ENCODE measurements around the gene CAMTA1.
"Not testable (repeated sequence)": the region's sequence is repeated elsewhere in the genome, so short reads cannot be mapped to it uniquely, and the experiment has no call there.

CAMTA1 gene

DNA sequence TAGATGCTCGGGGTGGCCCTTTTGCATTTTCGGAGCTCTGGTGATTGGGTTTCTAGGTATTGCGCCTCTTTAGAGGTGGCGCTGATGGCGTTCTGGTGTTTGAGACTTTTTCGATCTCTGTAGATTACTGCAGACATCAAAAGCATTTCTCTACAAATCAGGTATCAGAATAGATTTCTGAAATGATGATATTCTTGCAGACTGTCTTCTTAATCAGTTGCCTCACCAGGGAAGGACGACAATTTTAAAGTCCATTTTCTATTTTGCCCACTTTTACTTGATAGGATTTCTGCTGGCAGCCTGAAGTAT is 920.6 kb downstream of the CAMTA1 start:
- Histone ChIP-seq H3K9me3 (ENCODE audit: control insufficient read depth, insufficient read depth, low read length) (no peaks in the 10 kb centered on the region), H3K4me3 (ENCODE audit: low read depth, low read length) (no peak overlapping the region), H3K4me1 (ENCODE audit: control insufficient read depth, insufficient read depth, low read length) (peaks cover 15% of the 10 kb centered on the region), H3K36me3 (ENCODE audit: control insufficient read depth, insufficient read depth, low read length) (no peaks in the 10 kb centered on the region), H3K27ac (ENCODE audit: low read depth, low read length) (no peak overlapping the region), H3K27me3 (ENCODE audit: control insufficient read depth, insufficient read depth, low read length) (peaks cover 29% of the 10 kb centered on the region), H3K9ac (ENCODE audit: low read depth, low read length) (no peak overlapping the region)

GRCh38 chr1:7707527-7707926 is 922.3 kb downstream of the CAMTA1 start:
- no peaks in the 10 kb centered on the region for H3K9me3 ChIP-seq (ENCODE audit: control insufficient read depth, insufficient read depth, low read length)
- peaks cover 6% of the 10 kb centered on the region for H3K4me1 ChIP-seq (ENCODE audit: control insufficient read depth, insufficient read depth, low read length)
- H3K4me3 ChIP-seq (ENCODE audit: low read depth, low read length) = no peak overlapping the region
- H3K27me3 ChIP-seq (ENCODE audit: control insufficient read depth, insufficient read depth, low read length) = peaks cover 23% of the 10 kb centered on the region
- no peaks in the 10 kb centered on the region for H3K36me3 ChIP-seq (ENCODE audit: control insufficient read depth, insufficient read depth, low read length)
- H3K9ac ChIP-seq (ENCODE audit: low read depth, low read length) = no peak overlapping the region
- H3K27ac ChIP-seq (ENCODE audit: low read depth, low read length) = no peak overlapping the region

- H3K36me3 ChIP-seq (ENCODE audit: control insufficient read depth, insufficient read depth, low read length); H3K4me1 ChIP-seq (ENCODE audit: control insufficient read depth, insufficient read depth, low read length); H3K27ac ChIP-seq (ENCODE audit: low read depth, low read length); H3K9ac ChIP-seq (ENCODE audit: low read depth, low read length); H3K4me3 ChIP-seq (ENCODE audit: low read depth, low read length); H3K9me3 ChIP-seq (ENCODE audit: control insufficient read depth, insufficient read depth, low read length): not testable (repeated sequence)
- peaks cover 18% of the 10 kb centered on the region for H3K27me3 ChIP-seq (ENCODE audit: control insufficient read depth, insufficient read depth, low read length)
Observed at GRCh38 chr1:7708065-7708464, 922.8 kb downstream of the CAMTA1 start.

DNA sequence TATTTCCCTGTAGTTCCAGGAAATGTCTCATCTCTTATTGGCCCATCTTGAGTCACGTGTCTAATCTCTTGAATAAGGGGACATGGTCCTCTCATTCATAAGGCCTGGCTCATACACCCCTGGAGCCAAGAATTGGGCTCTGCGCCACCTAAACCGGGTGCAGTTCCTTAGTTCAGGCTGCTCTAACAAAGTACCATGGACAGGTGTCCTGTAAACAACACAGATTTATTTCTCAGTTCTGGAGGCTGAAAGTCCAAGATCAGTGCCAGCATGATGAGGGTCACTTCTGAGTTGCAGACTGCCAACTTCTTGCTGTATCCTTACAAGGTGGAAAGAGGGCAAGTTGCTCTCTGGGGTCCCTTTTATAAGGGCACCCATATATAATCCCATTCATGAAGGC is 925.6 kb downstream of the CAMTA1 start:
- Histone ChIP-seq H3K4me3 (ENCODE audit: low read depth, low read length) (no peak overlapping the region), H3K9ac (ENCODE audit: low read depth, low read length) (no peak overlapping the region), H3K9me3 (ENCODE audit: control insufficient read depth, insufficient read depth, low read length) (no peaks in the 10 kb centered on the region), H3K27me3 (ENCODE audit: control insufficient read depth, insufficient read depth, low read length) (peaks cover 5% of the 10 kb centered on the region; the same call in 1 of the 2 replicates), H3K27ac (ENCODE audit: low read depth, low read length) (no peak overlapping the region), H3K36me3 (ENCODE audit: control insufficient read depth, insufficient read depth, low read length) (no peaks in the 10 kb centered on the region), H3K4me1 (ENCODE audit: control insufficient read depth, insufficient read depth, low read length) (no peaks in the 10 kb centered on the region)

- H3K27ac ChIP-seq (ENCODE audit: low read depth, low read length) = no peak overlapping the region
- no peak overlapping the region for H3K4me3 ChIP-seq (ENCODE audit: low read depth, low read length)
- peaks cover 2% of the 10 kb centered on the region for H3K4me1 ChIP-seq (ENCODE audit: control insufficient read depth, insufficient read depth, low read length)
- H3K36me3 ChIP-seq (ENCODE audit: control insufficient read depth, insufficient read depth, low read length) = no peaks in the 10 kb centered on the region
- H3K9ac ChIP-seq (ENCODE audit: low read depth, low read length) = no peak overlapping the region
- no peaks in the 10 kb centered on the region for H3K9me3 ChIP-seq (ENCODE audit: control insufficient read depth, insufficient read depth, low read length)
- 0 out of 2 replicates have a peak, but pooled peaks cover 5% of the 10 kb centered on the region for H3K27me3 ChIP-seq (ENCODE audit: control insufficient read depth, insufficient read depth, low read length)
Observed at GRCh38 chr1:7712731-7713323, 927.6 kb downstream of the CAMTA1 start.

DNA sequence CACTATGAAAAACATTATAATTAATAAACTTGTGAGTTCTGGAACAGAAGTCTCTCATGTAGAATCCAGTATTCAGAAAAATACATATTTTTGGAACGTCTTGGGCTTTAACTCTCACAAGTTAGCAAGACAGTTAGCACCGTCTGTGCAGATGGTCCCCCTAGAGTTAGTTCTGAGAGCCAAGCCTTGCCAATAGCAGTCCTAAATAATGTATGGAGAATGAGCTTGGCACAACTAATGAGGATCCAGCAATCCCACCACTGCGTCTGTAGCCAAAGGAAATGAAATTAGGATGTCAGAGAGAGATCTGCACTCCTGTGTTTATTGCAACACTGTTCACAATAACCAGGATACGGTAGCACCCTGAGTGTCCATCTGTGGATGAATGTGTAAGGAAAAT is 931.3 kb downstream of the CAMTA1 start:
- Histone ChIP-seq H3K27ac (ENCODE audit: low read depth, low read length) (no peak overlapping the region), H3K9ac (ENCODE audit: low read depth, low read length) (no peak overlapping the region), H3K4me1 (ENCODE audit: control insufficient read depth, insufficient read depth, low read length) (peaks cover 6% of the 10 kb centered on the region), H3K9me3 (ENCODE audit: control insufficient read depth, insufficient read depth, low read length) (no peaks in the 10 kb centered on the region), H3K27me3 (ENCODE audit: control insufficient read depth, insufficient read depth, low read length) (peaks cover 14% of the 10 kb centered on the region; the same call in 1 of the 2 replicates), H3K4me3 (ENCODE audit: low read depth, low read length) (no peak overlapping the region), H3K36me3 (ENCODE audit: control insufficient read depth, insufficient read depth, low read length) (no peaks in the 10 kb centered on the region)

DNA sequence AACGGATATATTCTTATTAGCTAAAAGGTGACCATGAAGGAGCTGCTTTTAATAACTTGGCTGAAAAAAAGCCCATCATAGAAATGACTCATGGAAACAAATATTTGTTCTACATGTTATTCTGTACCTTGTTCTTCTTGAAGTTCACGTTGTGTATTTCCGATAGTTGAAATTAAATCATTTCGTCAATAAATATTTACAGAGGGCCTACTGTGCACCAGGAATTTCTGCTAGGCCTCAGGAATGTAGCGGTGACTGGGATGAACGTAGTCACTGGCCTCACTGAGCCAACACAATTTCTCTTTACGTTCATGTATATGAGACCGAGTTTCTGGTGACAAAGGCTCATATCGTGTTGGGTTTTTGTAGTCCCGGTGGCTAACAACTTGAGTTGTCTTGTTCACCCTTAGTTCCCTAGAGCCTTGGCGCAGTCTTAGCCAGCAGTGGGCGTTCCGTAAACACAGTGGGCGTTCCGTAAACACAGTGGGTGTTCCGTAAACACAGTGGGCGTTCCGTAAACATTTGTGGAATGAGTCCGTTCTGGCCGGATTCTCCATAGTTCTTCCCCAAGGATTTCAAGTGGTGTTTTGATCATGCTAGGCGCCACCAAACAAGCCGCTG is 932.6 kb downstream of the CAMTA1 start:
- Histone ChIP-seq H3K27me3 (ENCODE audit: control insufficient read depth, insufficient read depth, low read length) (peaks cover 14% of the 10 kb centered on the region; the same call in 1 of the 2 replicates), H3K27ac (ENCODE audit: low read depth, low read length) (no peak overlapping the region), H3K4me3 (ENCODE audit: low read depth, low read length) (no peak overlapping the region), H3K36me3 (ENCODE audit: control insufficient read depth, insufficient read depth, low read length) (no peaks in the 10 kb centered on the region), H3K9me3 (ENCODE audit: control insufficient read depth, insufficient read depth, low read length) (no peaks in the 10 kb centered on the region), H3K9ac (ENCODE audit: low read depth, low read length) (no peak overlapping the region), H3K4me1 (ENCODE audit: control insufficient read depth, insufficient read depth, low read length) (peaks cover 6% of the 10 kb centered on the region)

GRCh38 chr1:7719468-7720094 is 934.3 kb downstream of the CAMTA1 start:
- Histone ChIP-seq H3K9ac (ENCODE audit: low read depth, low read length) (no peak overlapping the region), H3K27ac (ENCODE audit: low read depth, low read length) (no peak overlapping the region), H3K9me3 (ENCODE audit: control insufficient read depth, insufficient read depth, low read length) (no peaks in the 10 kb centered on the region), H3K36me3 (ENCODE audit: control insufficient read depth, insufficient read depth, low read length) (no peaks in the 10 kb centered on the region), H3K4me1 (ENCODE audit: control insufficient read depth, insufficient read depth, low read length) (peaks cover 6% of the 10 kb centered on the region), H3K27me3 (ENCODE audit: control insufficient read depth, insufficient read depth, low read length) (peaks cover 14% of the 10 kb centered on the region; the same call in 1 of the 2 replicates), H3K4me3 (ENCODE audit: low read depth, low read length) (no peak overlapping the region)

DNA sequence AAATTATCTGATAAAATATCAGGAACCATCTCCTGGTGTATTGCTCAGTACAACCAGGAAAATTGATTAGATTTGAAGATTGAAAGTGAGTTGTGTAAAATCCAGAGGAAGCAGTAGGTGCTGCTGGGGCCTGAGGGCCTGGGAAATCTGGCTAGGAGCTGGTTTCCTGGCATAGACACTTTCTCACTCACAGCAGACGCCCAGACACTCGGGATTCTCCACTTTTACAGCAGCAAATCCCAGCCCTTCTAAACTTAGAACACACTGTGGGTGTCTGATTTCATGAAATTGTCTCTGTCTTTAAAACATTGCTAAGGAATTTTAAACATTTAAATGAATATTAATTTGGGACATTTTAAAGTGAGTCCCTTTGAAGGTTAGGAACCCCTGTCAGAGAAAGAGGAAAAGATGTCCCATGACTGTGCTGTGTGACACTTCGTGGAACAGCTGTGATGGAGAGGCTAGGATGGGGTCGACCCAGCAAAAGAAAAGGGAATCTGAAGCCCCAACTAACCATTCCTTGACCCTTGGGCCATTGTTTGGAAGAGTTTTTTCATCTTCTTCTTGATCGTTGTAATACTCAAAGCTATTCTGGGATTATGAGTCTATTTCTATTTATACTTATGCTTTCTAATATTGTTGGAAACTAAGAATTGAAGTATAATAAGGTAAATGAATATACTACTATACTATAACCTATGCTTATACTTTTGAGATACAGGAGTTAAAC is 936.9 kb downstream of the CAMTA1 start:
- Histone ChIP-seq H3K36me3 (ENCODE audit: control insufficient read depth, insufficient read depth, low read length) (no peaks in the 10 kb centered on the region), H3K4me3 (ENCODE audit: low read depth, low read length) (no peak overlapping the region), H3K27ac (ENCODE audit: low read depth, low read length) (no peak overlapping the region), H3K9ac (ENCODE audit: low read depth, low read length) (no peak overlapping the region), H3K4me1 (ENCODE audit: control insufficient read depth, insufficient read depth, low read length) (peaks cover 6% of the 10 kb centered on the region), H3K9me3 (ENCODE audit: control insufficient read depth, insufficient read depth, low read length) (no peaks in the 10 kb centered on the region), H3K27me3 (ENCODE audit: control insufficient read depth, insufficient read depth, low read length) (peaks cover 8% of the 10 kb centered on the region; the same call in 1 of the 2 replicates)

DNA sequence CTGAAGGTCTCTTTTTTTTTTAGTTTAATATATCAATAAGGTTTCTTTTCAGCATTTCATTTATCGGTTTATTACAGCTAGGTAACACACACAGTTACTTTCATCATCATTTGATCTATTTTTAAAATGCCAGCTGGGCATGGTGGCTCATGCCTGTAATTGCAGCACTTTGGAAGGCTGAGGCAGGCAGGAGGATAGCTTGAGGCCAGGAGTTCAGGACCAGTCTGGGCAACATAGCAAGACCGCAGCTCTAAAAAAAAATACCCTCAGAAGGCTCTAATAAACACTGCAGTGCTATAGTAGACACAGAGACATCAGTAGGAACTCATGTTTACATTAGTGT is 937.4 kb downstream of the CAMTA1 start:
- peaks cover 6% of the 10 kb centered on the region for H3K4me1 ChIP-seq (ENCODE audit: control insufficient read depth, insufficient read depth, low read length)
- no peak overlapping the region for H3K9ac ChIP-seq (ENCODE audit: low read depth, low read length)
- H3K36me3 ChIP-seq (ENCODE audit: control insufficient read depth, insufficient read depth, low read length) = no peaks in the 10 kb centered on the region
- peaks cover 8% of the 10 kb centered on the region; the same call in 1 of the 2 replicates for H3K27me3 ChIP-seq (ENCODE audit: control insufficient read depth, insufficient read depth, low read length)
- H3K27ac ChIP-seq (ENCODE audit: low read depth, low read length) = no peak overlapping the region
- no peak overlapping the region for H3K4me3 ChIP-seq (ENCODE audit: low read depth, low read length)
- H3K9me3 ChIP-seq (ENCODE audit: control insufficient read depth, insufficient read depth, low read length) = no peaks in the 10 kb centered on the region

DNA sequence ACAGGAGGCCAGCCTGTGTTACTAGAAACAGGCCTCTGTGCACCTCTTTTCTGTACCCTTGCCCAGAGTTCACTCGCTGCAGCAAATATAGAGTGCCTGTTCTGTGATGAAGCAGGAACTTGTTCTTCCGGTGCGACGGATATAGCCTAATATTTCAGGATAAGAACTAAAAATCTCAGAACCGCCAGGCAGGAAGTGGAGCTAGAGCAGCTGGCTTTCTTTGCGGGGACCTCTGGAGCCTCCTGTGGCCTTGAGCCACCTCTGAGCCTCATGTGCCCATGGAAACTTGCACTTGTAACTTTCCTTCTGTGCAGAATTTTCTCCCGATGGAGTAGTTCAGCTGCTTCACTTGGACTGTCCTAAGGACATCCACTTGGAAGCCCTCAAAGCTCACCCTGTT is 941.4 kb downstream of the CAMTA1 start:
- peaks cover 5% of the 10 kb centered on the region; the same call in 1 of the 2 replicates for H3K4me1 ChIP-seq (ENCODE audit: control insufficient read depth, insufficient read depth, low read length)
- H3K27me3 ChIP-seq (ENCODE audit: control insufficient read depth, insufficient read depth, low read length) = no peaks in the 10 kb centered on the region
- no peaks in the 10 kb centered on the region for H3K9me3 ChIP-seq (ENCODE audit: control insufficient read depth, insufficient read depth, low read length)
- H3K36me3 ChIP-seq (ENCODE audit: control insufficient read depth, insufficient read depth, low read length) = no peaks in the 10 kb centered on the region
- no peak overlapping the region for H3K9ac ChIP-seq (ENCODE audit: low read depth, low read length)
- no peak overlapping the region for H3K27ac ChIP-seq (ENCODE audit: low read depth, low read length)
- no peak overlapping the region for H3K4me3 ChIP-seq (ENCODE audit: low read depth, low read length)

All from HUES48 (cell line).